TTC549 (cell line): ENCODE measurements around the gene SHISA6.
"Not testable (repeated sequence)": the region's sequence is repeated elsewhere in the genome, so short reads cannot be mapped to it uniquely, and the experiment has no call there.

Experiments used
- FAIRE-seq: peaks from 2 replicates; lab custom pipeline; 2012; peaks lifted over from hg19 to GRCh38; lab: Jason Lieb, UNC

Gene SHISA6

DNA sequence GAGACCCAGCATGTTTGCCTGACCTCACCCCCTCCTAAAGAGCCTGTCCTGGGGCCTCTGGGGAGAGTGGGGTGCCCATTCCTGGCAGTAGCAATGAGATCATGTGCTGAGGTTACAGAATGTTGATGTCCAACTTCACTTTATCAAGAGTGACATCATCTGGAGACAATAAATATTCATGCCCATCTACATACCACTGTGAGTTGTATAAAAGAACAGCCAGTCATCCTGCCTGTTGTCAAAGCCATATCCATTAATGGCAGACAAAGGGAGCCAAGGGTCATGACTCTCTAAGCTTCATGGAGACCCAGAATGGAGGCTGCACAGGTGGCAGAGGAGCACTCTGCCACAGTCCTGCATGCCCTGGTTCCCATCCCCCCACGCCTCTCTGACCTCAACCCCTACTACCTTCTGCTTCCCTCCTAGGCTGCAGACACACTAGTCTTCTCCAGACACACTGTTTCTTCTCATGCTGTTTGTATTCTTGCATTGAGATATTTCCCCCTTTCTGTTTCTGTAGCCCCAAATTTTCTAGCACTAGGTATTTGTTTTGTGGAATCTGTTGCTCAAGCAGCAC, 27.1 kb downstream of the SHISA6 start:
- no peak for FAIRE-seq

- no peak for FAIRE-seq
Measured at GRCh38 chr17:11269210-11269609, 28.2 kb downstream of the SHISA6 start.

DNA sequence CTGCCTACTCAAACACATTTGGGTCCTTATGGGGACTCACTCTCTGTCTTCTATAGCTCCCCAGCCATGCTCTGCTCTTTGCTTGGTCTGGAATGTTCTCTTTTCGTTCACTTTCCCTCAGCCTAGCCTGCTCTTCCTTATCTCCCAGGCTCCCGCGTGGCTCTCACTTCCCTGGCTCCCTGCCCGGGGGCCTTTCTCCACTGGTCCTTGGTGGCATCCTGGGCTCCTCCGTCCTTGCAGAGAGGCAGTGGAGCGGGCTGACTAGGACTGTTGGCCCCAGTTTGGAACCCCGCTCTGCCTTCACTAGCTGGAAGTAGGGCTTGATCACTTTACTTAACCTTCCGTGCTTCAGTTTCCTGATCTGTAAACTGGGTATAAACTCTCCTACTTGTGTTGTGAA, 31.2 kb downstream of the SHISA6 start:
- no peak for FAIRE-seq

- no peak for FAIRE-seq
Measured at GRCh38 chr17:11273596-11273995, 32.6 kb downstream of the SHISA6 start.

DNA sequence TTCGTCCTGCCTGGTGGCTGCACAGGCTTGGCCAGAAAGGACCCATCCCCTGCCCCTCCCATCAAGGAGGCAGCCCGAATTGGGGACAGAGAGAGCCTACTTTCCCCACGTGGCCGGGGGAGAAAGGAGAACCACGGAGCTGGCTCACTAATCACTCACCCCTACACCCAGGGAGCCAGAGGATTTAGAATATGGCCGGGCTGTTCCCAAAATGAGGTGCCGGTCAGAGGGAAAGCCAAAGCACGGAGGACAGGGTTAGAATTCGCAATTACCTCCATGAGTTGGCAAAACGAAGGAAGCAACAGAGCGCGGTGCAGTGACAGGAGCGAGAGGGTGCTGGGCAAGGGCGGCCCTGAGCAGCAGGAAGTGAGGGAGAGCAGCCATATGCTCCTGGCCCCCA, 33.1 kb downstream of the SHISA6 start:
- FAIRE-seq = no peak

- FAIRE-seq = no peak
Measured at GRCh38 chr17:11276486-11276885, 35.5 kb downstream of the SHISA6 start.

GRCh38 chr17:11278186-11278991, 37.4 kb downstream of the SHISA6 start:
- no peak for FAIRE-seq

DNA sequence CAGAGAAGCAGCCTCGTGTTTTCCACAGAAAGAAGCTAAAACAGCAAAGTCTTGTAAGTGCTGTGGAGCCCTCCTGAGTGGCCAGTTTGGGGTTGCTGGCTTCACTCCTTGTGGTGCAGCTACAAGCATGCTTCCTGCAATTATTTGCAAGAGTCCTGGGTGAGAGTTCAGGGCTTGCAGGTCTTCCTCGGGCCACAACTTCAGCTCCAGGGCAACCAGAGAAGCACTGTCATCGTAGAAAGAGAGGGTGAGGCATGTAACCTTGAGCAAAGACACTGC, 37.9 kb downstream of the SHISA6 start:
- FAIRE-seq = no peak

DNA sequence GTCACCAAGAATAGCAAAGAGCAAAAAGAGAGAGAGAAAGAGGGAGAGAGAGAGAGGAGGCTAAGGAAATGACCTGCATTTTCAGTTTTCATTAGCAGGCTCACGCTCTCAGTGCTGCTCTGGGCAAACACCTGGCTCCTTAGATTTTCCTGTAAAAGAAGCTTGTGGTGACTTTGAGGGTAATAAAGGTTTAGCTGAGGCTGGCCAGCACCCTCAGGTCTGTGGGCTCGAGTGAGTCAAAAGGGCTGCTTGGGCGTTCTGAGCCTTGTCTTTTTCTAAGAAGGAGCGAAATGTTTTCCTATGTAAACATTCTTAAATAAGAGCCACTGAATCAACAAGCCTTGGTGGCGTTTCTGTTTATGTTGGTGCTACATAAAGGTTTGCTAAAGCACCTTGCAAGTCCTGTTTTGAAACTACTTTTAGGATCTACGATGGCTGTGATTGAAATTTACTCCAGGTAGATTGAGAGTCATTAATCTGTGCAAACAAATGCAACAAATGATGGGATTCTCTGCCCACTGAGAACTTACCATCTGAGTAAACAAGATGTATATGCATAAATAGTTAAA, 38.8 kb downstream of the SHISA6 start:
- no peak for FAIRE-seq

DNA sequence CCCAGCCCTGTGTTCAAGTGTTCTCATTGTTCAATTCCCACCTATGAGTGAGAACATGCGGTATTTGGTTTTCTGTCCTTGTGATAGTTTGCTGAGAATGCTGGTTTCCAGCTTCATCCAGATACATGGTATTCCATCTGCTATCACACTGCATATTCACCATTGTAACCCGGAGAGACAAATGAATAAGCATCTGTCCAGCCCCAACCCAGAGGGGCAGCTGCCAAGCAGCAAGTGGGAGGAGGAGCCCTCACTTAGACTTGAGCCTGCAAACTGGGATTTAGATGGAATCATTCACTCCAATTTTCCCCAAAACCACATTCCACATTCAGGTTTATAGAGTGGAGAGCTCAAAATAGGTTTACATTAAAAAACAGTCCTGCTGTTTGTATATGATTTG, 41.6 kb downstream of the SHISA6 start:
- no peak for FAIRE-seq

DNA sequence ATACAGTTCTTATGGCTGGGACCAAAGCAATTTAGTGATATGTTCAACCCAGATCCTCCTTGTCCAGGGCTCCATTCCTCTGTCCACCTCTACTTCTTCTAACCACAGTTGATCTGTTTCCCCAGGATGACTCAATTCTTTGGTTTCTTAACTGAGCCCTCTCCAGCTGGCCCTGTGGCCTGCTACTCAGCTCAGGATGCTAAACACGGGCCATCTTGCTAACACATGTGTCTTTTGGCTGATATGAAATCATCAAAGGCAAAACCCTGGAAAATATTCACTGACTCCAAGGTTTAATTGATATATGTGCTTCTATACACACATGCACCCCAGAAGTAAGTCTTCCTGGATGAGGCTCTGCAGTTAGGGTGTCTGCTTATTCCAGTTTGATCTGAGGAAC, 43.8 kb downstream of the SHISA6 start:
- no peak for FAIRE-seq

GRCh38 chr17:11285946-11286345, 44.9 kb downstream of the SHISA6 start:
- FAIRE-seq = no peak

GRCh38 chr17:11287791-11288190, 46.8 kb downstream of the SHISA6 start:
- FAIRE-seq = no peak

DNA sequence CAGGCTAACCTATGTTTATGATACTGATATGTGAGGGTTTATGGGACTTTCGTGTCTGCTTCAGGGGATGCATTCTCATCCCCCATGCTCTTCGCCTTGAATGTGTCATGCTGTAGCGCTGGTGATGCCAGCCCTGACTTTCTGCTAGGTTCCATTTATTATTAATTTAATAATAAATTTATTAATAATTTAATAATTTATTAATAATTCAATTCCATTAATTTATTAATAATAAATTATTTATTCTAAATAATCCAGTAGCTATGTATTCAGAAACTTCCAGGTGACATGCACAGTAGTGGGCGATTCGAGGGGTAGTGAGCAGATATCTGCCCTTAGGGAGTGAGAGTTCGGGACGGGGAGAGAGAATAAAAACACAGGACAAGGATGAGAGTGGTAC, 49.8 kb downstream of the SHISA6 start:
- no peak for FAIRE-seq

DNA sequence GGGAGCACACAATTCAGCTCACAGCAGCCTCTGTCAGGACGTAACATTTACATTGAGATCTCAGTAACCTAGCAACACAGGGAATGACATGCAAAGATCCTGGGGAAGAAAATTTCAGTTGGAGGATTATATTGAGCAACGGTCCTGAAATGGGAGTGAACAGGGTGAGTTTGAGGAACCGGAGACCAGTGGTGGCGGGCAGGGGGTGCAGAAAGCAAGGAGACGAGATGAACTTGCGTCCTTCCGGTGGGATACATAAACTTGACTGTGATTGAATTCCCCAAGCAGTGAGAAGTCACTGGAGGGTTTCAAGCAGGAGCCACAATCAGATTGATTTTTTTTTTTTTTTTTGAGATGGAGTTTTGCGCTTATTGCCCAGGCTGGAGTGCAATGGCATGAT, 51.5 kb downstream of the SHISA6 start:
- no peak for FAIRE-seq

DNA sequence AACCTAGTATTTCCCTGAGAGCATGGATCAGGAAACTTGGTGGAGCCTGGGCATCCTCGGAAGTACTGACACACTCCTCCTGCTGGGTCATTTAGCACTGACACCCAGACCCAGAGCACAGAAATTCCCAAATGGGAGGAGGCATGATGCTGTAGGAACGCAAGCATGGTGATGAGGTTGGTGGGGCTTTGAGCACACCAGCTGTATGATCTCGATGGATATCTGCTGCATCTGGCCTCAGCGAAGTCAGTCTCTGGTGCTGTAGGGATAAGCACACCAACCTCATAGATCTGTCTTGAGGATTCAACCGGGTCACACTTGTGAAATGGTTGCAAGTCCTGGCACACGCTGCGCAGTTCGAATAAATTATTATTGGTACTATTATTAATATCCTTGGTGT, 52.5 kb downstream of the SHISA6 start:
- FAIRE-seq = no peak

DNA sequence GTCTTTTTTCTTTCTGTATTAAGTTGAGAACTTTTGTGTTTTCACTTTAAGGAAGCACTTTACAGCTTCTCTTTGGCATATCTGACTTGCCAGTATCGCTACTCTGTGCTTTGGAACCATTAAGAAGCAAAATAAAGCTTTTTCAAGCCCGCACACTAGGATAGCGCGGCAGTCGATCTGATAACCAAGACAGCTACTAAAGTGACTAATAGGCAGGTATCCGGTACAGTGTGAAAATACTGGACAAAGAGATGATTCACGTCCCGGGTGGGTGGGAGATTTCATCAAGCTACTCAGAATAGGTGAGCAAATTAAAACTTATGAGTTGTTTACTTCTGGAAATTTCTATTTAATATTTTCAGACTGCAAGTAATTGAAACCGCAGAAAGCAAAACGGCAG, 53.8 kb downstream of the SHISA6 start:
- no peak for FAIRE-seq

DNA sequence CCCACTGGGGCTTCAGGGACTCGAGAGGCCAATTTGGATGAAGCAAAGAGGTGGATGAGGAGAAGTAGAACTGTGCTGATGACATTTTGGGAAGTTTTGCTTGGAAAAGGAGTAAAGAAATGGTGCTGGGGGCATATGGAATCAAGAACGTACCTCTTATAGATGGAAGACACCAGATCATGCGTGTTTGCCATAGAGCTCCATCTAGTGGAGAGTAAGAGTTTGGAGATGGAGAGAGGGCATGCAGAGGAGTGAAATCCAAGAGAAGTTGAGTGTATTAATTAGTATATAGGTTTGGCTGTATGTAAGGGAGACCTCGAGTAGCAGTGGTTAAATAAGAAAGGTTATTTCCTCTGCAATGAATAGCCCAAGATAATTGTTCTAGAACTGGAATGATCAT, 56.0 kb downstream of the SHISA6 start:
- FAIRE-seq = no peak

- no peak for FAIRE-seq
Measured at GRCh38 chr17:11298401-11298800, 57.4 kb downstream of the SHISA6 start.

GRCh38 chr17:11300201-11300600, 59.2 kb downstream of the SHISA6 start:
- FAIRE-seq = no peak

- no peak for FAIRE-seq
Measured at GRCh38 chr17:11300738-11301137, 59.7 kb downstream of the SHISA6 start.

GRCh38 chr17:11301874-11302273, 60.9 kb downstream of the SHISA6 start:
- not testable (repeated sequence) for FAIRE-seq

DNA sequence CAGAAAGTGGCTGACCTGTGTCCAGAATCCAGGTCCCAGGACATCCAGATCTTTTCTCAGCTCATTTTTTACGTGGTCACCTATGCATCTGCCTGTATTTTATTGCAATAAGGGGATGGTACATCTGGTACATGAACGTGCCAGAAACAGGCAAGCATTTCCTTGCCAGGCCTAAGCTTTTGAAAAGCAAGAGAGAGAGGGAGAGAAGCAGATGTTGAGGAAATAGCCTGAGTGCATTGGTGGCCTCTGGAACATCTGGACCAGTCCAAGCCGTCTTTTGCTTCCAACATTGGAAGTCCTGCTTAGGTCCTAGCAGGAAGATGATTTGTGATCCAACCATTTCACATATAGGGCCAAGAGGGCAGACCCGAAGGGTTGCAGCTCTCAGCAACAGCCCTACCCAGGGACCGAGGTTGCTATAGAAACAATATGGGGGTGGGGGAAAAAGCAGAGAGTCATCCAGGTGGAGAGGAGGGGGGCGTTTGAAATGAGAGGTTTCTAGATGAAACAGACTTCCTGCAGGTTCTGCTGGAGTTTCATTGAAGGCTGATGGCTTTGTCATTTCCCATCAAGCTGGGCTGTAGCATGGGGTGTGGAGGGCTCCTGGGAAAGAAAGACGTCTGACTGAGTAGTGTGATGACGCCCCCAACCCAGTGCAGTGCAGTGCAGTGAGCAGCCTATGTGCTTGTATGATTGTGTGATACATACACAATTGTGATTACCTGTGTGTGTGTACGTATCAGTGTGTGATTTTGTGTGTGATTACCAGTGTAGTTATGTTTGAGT, 61.6 kb downstream of the SHISA6 start:
- no peak for FAIRE-seq
